GM19397 (cell line): Measurements from ENCODE around the gene RFPL2.

Experiments used
- ATAC-seq: cut with Tn5 transposase; IDR thresholded peaks from one replicate; pipeline ENCODE4 v1.9.1; 2021; ENCODE audit warnings: mild to moderate bottlenecking, moderate library complexity; ENCODE audit not compliant: unreplicated experiment

Gene RFPL2

DNA sequence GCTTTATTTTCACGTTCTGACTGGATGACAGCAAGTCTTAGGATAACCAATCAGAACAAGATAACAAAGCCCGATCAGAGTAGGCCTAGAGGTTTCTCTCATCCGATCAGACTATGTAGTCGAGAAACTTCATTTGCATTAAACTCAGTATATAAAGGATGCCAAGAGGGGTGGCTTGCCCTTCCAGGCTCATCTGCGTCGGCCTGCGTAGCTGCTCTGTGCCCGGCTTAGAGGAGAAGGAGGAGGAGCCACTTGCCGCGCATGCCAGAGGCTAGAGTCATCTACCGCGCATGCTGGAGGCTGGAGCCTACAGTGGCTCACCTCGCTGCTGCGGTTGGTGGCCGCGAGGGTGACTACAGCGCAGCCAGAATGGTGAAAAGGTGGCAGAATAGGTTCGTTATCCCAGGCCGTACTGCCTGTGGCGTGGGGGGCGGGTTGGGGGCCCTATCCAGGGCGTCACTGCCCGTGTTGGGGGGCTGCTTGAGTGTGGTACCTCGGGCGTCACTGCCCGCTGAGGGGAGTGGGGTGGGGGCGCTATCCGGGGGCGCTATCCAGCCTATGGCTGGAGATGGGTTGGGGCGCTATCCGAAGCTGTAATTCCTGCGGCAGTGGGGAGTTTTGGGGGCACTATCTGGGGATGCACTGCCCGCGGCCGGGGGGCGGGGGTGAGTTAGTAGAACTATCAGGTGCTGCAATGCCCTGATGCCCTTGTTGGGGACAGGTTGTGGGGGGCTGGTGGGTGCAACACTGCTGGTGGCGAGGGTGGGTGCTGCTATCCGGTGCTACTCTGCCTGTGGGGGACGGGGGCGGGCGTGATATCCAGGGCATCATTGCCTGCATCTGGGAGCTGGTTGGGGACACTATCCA, at the start of gene RFPL2:
Gene RFPL2 (minus strand): TSS at position 218 of the 867 bp plus-strand sequence. CDS start 2,622 bp downstream, outside the sequence.
- no peak for ATAC-seq

DNA sequence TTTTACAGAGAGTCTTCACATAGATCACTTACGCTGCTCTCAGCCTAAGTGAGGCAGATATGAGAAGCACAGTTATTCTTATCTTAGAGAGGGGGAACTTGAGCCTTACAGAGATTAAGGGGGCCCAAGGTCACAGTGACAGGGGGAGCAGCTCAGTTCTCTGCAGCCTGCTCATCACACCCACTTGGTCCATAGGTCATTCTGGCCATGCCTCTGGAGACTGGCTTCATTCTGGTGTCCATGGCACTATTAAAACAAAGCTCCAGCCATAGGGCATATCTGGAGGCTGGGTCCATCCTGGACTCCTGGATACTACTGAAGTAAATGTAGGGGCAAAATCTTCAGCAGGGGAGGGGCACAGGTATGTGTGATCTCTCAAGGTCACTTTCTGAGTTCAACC, 44.4 kb upstream of the RFPL2 start:
- ATAC-seq: no peak

DNA sequence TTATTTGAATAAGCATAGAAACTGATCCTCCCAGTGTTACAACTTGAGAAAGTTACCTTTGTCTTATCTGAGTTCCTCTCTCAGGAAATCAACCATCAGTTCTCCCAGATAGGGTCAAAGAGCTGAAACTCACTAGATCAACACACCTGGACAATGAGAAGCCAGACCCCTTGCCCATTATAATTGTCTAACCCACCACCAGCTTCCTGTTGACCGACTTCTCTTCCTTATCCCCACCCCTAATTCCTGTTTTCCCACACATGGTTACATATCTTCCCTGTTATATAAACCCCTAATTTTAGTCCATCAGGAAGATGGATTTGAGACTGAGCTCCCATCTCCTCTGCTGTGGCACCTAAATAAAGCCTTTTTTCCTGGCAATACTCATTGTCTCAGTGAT, 43.4 kb upstream of the RFPL2 start:
- no peak for ATAC-seq

DNA sequence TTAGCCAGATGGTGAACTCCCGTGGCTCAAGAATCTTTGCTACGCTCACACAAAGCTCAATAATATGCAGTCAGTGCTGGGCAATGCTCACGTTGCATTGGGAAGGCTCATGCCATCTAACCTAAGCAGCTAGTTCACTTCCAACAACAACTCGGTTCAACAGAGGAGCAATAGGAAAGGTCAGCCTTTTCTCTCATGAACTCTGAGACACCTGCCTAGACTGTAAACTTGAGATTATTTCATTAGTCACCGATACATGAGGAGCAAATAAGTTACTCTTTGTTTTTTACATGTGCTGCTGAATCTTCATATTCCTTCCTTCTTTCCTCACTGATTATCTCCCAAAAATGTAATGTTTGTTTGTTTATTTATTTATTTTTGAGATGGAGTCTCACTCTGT, 41.3 kb upstream of the RFPL2 start:
- no peak for ATAC-seq

DNA sequence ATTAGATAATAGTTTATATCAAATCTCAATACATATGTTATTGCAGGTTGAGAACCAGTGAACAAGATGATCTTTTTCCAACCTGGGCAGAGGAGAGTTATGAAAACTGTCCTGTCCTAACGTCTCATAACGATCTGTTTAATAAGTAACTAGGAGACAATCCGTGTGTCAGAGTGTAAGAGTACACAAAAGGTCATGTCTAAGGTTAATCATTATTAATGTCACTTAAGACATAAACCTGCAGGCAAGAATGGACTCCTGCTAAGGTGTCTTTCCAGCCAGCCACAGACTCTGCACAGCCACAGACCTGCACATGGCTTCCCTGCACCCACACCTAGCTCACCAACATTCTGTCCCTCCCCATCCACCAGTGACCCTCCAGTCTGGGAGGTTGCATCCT, 40.2 kb upstream of the RFPL2 start:
- no peak for ATAC-seq

DNA sequence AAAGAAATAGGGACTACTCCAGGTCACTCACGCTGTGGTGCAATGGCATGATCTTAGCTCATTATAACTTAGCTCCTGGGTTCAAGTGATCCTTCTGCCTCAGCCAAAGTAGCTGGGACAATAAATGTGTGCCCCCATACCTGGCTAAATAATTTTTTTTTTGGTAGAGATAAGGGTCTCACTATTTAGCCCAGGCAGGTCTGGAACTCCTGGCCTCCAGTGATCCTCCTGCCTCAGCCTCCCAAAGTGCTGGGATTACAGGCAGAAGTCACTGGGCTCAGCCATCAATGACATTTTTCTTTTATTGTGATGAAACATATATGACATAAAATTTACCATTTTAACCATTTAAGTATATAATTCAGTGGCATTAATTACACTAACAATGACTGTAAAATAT, 39.7 kb upstream of the RFPL2 start:
- no peak for ATAC-seq

DNA sequence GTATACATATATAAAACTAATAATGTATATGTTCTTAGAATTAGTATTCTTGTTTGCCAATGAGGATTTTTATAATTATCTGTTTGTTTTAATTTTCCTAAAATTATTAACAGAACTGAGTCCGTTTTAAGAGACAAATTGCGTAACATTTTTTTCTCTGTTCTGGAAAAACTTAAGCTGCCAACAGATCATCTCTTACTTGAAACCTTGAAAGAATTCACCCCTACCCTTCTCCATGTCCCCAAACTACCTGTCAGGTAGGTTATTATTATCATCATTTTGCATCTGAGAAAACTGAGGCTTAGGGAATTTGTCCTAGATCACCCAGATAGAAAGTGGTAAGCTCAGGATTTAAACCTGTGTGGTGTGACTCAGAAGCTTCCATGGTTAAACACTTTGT, 35.6 kb upstream of the RFPL2 start:
- ATAC-seq: no peak

DNA sequence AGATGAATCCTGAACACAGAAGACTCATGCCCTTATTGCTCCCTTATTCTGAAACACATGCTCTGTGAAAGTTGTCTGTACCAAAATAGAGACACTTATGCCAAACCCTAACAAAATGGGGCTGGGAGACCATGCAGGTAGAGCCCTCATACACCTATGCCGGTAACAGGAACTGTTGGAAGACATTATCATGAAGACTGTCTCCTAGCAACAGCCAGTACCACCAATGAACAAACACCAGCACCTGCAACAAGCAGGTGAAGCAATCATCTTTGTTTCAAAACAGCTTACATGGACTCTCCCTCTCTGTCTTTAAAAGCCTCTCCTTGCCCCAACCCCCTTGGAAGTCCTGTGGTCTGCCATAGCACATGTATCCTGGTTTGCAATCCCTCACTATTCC, 33.0 kb upstream of the RFPL2 start:
- no peak for ATAC-seq

DNA sequence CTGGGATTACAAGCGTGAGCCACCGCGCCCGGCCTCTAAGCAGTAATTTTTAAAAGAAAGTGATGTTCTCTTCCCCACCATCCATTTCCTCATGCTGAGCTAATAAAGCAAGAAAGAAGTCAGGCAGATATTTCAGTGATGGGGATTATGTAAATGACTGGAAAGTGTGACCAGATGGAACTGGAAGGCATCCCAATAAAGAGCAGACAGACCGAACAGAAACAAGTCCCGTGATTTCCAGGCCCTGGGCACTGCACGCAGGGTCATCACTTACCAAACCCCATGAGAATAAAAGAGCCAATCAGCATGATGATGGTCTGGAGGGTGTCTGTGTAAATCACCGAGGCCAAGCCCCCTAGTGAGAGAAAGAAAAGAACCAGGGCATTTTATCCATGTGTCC, 32.1 kb upstream of the RFPL2 start:
- no peak for ATAC-seq

DNA sequence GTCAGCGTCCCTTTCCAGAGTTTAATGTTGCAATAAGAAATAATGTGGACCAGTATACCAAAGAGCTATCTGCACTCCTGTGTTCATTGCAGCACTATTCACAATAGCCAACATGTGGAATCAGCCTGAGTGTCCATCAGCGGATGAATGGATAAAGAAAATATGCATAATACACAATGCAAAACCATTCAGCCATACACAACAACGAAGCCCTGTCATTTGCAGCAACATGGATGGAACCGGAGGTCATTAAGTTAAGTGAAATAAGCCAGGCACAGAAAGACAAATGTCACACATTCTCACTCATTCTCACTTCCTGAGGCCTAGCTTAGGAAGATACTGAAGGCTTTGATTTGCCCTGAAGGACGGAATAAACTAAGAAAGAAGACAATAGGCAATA, 28.2 kb upstream of the RFPL2 start:
- no peak for ATAC-seq

DNA sequence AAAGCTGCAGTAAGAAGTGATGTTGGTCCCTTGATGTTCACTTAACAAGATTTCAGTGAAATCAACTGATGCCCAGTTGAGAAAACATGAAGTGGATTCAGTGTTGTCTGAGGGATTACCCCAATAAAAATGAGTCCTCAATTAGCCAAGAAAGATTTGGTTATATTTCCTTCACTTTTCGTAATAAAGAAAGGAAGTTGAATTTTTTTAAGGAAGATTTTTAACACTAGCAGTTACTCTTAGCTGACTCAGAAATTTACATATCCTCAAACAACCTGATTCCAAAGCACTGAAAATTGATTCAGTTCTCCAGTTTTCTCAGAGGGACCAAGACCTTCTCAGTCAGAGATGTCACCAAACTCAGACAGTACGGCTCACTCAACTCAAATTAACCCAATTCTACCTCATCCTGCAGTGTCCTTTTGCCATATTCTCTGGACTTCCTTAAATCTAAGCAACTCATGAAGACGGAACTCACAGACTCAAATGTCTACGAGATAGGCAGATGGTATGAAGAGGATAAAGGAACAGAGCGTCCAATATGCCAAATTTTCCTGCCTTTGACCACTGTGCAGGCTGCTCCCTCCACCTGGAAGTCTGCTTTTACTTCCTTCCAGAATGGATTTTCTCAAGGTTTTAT, 27.4 kb upstream of the RFPL2 start:
- no peak for ATAC-seq

DNA sequence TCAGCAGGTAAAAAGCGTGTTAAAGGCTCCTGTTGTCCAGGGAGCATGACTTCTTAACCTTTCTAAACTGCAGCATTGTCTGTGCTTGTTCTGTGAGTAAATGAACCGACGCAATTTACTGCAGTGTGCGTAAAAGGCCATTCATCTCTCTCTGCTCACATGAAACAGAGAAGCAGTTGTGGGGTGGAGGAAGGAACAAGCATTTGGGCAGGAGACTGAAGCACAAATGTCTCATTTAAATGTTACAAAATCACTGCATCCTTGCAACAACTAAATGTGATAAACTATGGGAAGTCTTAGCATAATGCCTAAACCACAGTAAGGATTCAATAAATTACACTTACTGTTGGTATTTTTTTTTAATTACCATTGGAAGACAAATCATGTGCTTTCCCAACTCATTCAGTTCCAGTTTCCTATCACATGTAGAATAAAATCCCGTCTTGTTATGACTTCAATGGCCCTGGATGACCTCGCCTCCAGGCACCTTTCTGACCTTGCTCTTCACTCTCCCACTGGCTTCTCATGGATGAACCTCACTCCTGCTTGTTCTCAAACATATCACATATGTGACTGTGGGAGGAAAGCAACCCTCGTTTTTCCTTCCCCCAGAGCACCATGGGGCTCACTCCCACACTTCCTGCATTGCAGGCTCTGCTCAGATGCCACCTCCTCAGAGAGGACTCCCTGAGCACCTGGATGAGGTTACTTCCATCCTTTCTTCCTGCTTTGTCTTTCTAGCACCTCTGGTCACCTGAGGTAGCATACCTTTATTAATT, 21.6 kb upstream of the RFPL2 start:
- ATAC-seq: no peak

DNA sequence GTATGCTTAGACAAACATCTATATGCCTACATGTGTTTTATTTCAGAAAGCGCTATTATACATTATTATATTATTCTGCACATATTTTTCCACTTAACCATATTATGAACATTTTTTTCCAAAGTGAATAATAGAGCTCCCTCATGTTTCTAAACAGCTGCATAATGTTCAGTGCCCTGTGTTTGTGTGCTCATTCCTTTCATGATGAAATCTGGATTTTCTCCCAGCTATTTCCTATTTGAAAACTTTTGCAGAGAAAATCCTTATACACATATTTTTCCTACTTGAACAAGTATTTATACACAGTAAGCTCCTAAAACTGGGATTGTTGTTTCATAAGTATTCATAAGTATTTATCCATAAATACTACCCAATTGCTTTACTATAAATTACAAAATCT, 18.1 kb upstream of the RFPL2 start:
- ATAC-seq: no peak

DNA sequence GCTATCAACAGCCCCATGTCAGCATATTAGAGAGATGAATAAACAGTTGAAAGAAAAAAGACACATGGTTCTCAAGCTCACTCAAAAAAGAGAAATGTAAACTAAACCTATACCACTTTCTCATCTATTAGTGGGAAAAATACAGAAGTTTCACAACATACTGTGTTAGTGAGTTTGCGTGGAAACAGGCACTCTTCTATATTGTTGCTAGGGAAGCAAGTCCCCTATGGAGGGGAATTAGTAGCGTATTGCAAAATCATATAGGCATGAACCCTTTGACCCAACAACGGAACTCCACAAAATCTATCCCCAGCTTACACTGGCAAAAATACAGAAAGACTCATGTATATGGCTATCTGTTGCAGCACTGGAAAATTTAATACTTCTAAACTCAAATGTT, 14.2 kb upstream of the RFPL2 start:
- no peak for ATAC-seq

DNA sequence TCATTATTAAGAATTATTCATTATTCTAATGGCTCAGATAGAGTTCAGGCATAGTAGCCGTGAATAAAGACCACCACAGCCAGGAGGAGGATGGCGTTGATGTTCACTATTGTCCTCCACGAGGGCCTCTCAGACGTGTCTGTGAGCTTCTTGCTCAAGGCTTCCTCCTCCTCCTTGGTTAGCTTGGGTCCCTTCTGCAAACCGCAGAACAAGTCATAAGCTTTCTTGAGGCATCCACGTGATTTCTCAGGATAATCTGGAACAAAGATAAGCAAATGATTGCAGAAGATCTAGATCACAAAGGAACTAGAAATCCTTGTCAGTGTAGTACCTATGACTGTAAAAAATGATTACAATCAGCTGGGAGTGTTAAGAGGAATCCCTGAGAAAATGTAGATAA, 13.6 kb upstream of the RFPL2 start:
- ATAC-seq: no peak

DNA sequence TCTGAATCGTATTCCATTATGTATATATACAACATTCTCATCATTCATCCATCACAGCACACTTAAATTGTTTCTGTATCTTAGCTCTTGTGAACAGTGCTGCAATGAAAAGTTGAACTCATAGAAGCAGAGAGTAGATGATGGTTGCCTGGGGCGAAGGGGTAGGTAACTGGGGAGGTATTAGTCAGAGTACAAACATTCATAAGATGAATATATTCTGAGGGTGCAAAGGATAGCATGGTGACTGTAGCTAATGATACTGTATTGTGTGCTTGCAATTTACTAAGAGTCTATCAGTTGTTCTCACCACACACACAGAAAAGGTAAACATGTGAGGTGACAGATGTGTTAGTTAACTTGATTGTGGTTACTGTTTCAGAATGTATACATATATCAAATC, 12.6 kb upstream of the RFPL2 start:
- ATAC-seq: no peak

DNA sequence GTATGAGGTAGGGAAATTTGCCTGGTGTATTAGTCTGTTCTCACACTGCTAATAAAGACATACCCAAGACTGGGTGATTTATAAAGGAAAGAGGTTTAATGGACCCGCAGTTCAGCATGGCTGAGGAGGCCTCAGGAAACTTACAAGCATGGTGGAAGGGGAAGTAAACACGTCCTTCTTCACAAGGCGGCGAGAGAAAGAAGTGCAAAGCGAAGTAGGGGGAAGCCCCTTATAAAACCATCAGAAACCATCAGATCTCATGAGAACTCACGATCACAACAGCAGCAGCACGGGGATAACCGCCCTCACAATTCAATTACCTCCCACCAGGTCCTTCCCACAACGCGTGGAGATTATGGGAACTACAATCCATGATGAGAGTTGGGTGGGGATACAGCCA, 12.0 kb upstream of the RFPL2 start:
- ATAC-seq: no peak

DNA sequence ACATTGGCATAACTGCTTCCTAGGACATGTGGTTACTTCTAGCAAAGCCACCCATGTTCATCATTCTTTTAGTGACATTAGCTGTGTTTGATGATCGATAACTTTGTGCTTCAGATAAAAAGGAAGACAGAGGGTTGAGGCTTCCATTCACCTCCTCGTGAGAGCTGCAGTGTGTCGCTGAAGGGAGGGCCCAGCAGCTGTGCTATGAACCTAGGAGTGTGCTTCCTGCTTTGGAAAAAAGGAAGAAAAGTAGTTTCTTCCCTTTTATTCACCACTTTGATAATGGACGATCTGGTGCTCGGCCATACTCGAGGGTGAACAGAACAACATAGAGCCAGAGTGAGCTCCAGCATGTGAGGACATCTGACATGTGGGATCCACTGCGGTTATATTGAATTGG, 6.1 kb upstream of the RFPL2 start:
- no peak for ATAC-seq

DNA sequence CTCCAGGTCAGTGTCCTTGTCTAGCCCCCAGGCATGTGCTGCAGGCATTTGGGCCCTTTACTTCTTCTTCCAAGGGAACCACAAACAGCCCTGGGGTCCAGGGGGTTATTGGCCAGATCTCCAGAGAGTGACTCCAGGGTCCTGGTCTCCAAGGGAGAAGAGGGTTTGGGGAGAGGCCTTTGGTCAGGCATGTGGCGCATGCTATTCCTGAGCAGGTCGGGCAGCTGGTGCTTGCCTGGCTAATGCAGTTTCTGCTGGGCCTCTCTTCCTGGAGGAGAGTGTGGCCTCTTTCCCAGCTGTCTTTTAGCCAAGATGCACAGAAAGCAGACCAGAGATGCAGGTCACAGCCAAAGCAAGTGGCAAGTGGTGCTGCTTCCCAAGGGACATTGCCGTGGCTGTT, 3.8 kb upstream of the RFPL2 start:
- ATAC-seq: no peak

DNA sequence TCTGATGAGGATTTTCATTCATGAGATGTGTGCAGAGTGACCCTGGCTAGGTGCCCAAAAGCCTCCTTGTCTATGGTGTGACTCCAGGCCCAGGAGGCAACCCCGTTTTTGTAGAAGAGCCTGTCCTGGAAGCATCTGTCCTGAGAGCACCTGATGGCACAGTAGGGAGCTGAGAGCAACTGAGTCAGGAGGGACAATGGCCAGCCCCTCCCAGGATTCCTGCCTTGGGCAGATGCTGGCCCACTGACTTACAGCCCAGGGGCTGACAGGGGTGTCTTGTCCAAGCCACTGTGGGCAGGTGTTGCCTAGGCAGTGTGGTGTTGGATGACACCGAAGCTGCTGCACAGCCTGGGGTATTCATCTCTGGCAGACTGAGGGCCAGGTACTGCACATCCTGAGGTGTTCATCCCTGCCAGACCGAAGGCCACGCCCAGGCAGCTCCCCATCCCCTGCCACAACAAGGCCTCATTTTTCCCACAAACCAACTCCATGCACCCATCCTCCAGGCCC, 3.2 kb upstream of the RFPL2 start:
- ATAC-seq: no peak
